HepG2 (cell line): ENCODE results near the gene GAS1. TPM values are rescaled to one million over a fixed set of nuclear protein-coding genes. Genes with fewer than 3 reads are reported as not detected.

ENCODE experiments used
- ATAC-seq: fragments of 200-7000 bp; cut with Tn5 transposase; 3 replicates; pipeline ENCODE4 v1.9.1; 2020; ENCODE audit warnings: mild to moderate bottlenecking, moderate library complexity
- BruUV-seq: library from RNA; stranded (reverse); fragments of 400-500 nt; replicated peaks from 2 replicates; lab custom pipeline; 2021; lab: Mats Ljungman, UMichigan
- CTCF ChIA-PET: fragments of 300-600 bp; formaldehyde crosslinking; extraction: SDS; loops from one replicate; lab custom pipeline; 2021; ENCODE audit warnings: low total read pairs, inconsistent platforms, low intra/inter-chr PET ratio; lab: Yijun Ruan, JAX
- POLR2A ChIA-PET: fragments of 350-600 bp; sonication (Branson Sonifier 250); formaldehyde crosslinking; loops from one replicate; lab custom pipeline; 2020; ENCODE audit warnings: antibody characterized with exemption, inconsistent platforms; lab: Yijun Ruan, JAX
- DNase-seq: peaks from one replicate; pipeline ENCODE4 v3.0.0-alpha.2; 2015; ENCODE audit warnings: low spot score
- FAIRE-seq: peaks from 3 replicates; lab custom pipeline; 2011; peaks lifted over from hg19 to GRCh38; lab: Jason Lieb, UNC
- H2AFZ ChIP-seq: one replicate; pipeline ENCODE4 v1.6.1; 2011; ENCODE audit warnings: low read length, inconsistent platforms
- H3K27ac ChIP-seq: fragments of 300-600 bp; 3 replicates; pipeline ENCODE4 v1.8.0; 2011; ENCODE audit warnings: mixed run types, mild to moderate bottlenecking, mixed read lengths, low read length, inconsistent platforms; ENCODE audit not compliant: insufficient read depth; ENCODE audit errors: extremely low read length
- H3K27me3 ChIP-seq, 2 experiments: fragments of 200-600 bp in 1 of 2; 2 replicates in 1 of 2; 3 replicates in 1 of 2; pipeline versions ENCODE4 v1.6.0 to v1.8.0; 2011; ENCODE audit warnings: low read length in 2 of 2, mild to moderate bottlenecking in 2 of 2, moderate library complexity in 2 of 2, inconsistent platforms in 1 of 2; ENCODE audit not compliant: insufficient read depth in 2 of 2, control insufficient read depth in 1 of 2
- H3K36me3 ChIP-seq, 2 experiments: fragments of 200-600 bp in 1 of 2; replicated peaks in 1 of 2; 2 replicates in 1 of 2; 3 replicates in 1 of 2; pipeline versions ENCODE4 v1.5.1 to v1.8.0; 2011; ENCODE audit warnings: low read length in 2 of 2, inconsistent platforms in 1 of 2; ENCODE audit not compliant: insufficient read depth in 2 of 2, control insufficient read depth in 1 of 2
- H3K4me1 ChIP-seq: 2 replicates; pipeline ENCODE4 v1.5.1; 2012; ENCODE audit warnings: low read length, inconsistent platforms; ENCODE audit not compliant: insufficient read depth
- H3K4me2 ChIP-seq: 2 replicates; pipeline ENCODE4 v1.6.0; 2011; ENCODE audit warnings: low read depth, low read length, inconsistent platforms
- H3K4me3 ChIP-seq, 3 experiments: fragments of 200-600 bp in 1 of 3; sonication (generic), shearing (Covaris generic) in 1 of 3; replicated peaks in 1 of 3; 2 replicates each; pipeline ENCODE4 v1.5.1; 2011 to 2016; ENCODE audit warnings: low read length in 3 of 3, inconsistent platforms in 2 of 3, low read depth in 2 of 3, mild to moderate bottlenecking in 2 of 3, control low read depth in 1 of 3, mixed read lengths in 1 of 3; ENCODE audit not compliant: insufficient read depth in 1 of 3
- H3K79me2 ChIP-seq: one replicate; pipeline ENCODE4 v1.6.1; 2011; ENCODE audit warnings: low read length, inconsistent platforms; ENCODE audit not compliant: insufficient read depth
- H3K9ac ChIP-seq: 2 replicates; pipeline ENCODE4 v1.6.0; 2011; ENCODE audit warnings: mild to moderate bottlenecking, low read depth, low read length, inconsistent platforms; ENCODE audit not compliant: insufficient read depth
- H3K9me3 ChIP-seq: 2 replicates; pipeline ENCODE4 v1.5.1; 2012; ENCODE audit warnings: mild to moderate bottlenecking, low read length
- H4K20me1 ChIP-seq: 2 replicates; pipeline ENCODE4 v1.6.0; 2011; ENCODE audit warnings: inconsistent platforms, mild to moderate bottlenecking, low read length, moderate library complexity; ENCODE audit not compliant: insufficient read depth
- HOXA7 ChIP-seq: sonication (generic); formaldehyde crosslinking; IDR thresholded peaks from 2 replicates; pipeline ENCODE4 v1.8.1; 2022; ENCODE audit warnings: mild to moderate bottlenecking, missing genetic modification reagents, moderate library complexity
- NCOA1 ChIP-seq: sonication (generic); formaldehyde crosslinking; IDR thresholded peaks from 2 replicates; pipeline ENCODE4 v1.9.0; 2021; ENCODE audit warnings: missing genetic modification reagents
- RFX1 ChIP-seq: fragments of 450-650 bp; IDR thresholded peaks from 2 replicates; pipeline ENCODE4 v1.6.1; 2017
- TRIM24 ChIP-seq: sonication (generic); formaldehyde crosslinking; IDR thresholded peaks from 2 replicates; pipeline ENCODE4 v1.8.0; 2022; ENCODE audit warnings: mild to moderate bottlenecking, missing genetic modification reagents
- ZKSCAN1 ChIP-seq: fragments of 150-350 bp; IDR thresholded peaks from 2 replicates; pipeline ENCODE4 v1.6.1; 2014; ENCODE audit warnings: low read length
- ZNF138 ChIP-seq: sonication (generic); formaldehyde crosslinking; IDR thresholded peaks from 2 replicates; pipeline ENCODE4 v1.5.0; 2020; ENCODE audit warnings: mild to moderate bottlenecking, low read depth, missing genetic modification reagents
- ZNF589 ChIP-seq: sonication (generic); formaldehyde crosslinking; conservative IDR thresholded peaks from 2 replicates; pipeline ENCODE4 v1.8.0; 2022; ENCODE audit warnings: mild to moderate bottlenecking, moderate library complexity, missing genetic modification reagents
- ZNF670 ChIP-seq: sonication (generic); formaldehyde crosslinking; IDR thresholded peaks from 2 replicates; pipeline ENCODE4 v1.8.0; 2022; ENCODE audit warnings: mild to moderate bottlenecking, missing genetic modification reagents, borderline replicate concordance
- ZSCAN9 ChIP-seq: IDR thresholded peaks from 2 replicates; pipeline ENCODE4 v1.6.1; 2016; ENCODE audit warnings: borderline replicate concordance
- WGBS: methylation state at CpG from one replicate; pipeline ENCODE4 v1.1.6; 2017; ENCODE audit warnings: low lambda C conversion rate; 5-methylcytosine and 5-hydroxymethylcytosine counted together
- in situ Hi-C: cut with HindIII; loops from 2 replicates; pipeline ENCODE4 v1.10.0; 2017; ENCODE audit warnings: low pct_unique_long_range_greater_than_20kb; ENCODE audit not compliant: extremely low pct_ligation_motif_present
- intact Hi-C: fragments of 100-400 bp; cut with micrococcal nuclease; formaldehyde crosslinking; loops from one replicate; pipeline ENCODE4 v1.10.0; 2022; ENCODE audit not compliant: unreplicated experiment
- polyA plus RNA-seq, 8 experiments: library from polyadenylated mRNA; depleted of rRNA in 3 of 8; stranded (reverse) in 7 of 8; unstranded in 1 of 8; fragments of >200 nt; fragmentation: Illumina TruSeq in 4 of 8; extraction: Trizol in 4 of 8; gene quantifications; 2 replicates each; pipeline versions ENCODE4 v1.2.1 to v1.2.3, GENCODE V29; 2011 to 2016; ENCODE audit warnings: low read depth in 4 of 8, missing spikeins in 1 of 8, mixed read lengths in 1 of 8; ENCODE audit not compliant: insufficient read depth in 1 of 8
- total RNA-seq, 5 experiments: library from RNA; depleted of rRNA; stranded (reverse); fragments of >200 nt; fragmentation: Illumina TruSeq; extraction: Trizol; gene quantifications; 2 replicates each; pipeline ENCODE4 v1.2.3, GENCODE V29; 2016; ENCODE audit warnings: low read depth in 1 of 5

GAS1 gene
- total and polyA plus RNA-seq, 2 of the 13 experiments (the other 11 are each of a cell fraction or from before 2014, with no cell fraction given): not detected

DNA sequence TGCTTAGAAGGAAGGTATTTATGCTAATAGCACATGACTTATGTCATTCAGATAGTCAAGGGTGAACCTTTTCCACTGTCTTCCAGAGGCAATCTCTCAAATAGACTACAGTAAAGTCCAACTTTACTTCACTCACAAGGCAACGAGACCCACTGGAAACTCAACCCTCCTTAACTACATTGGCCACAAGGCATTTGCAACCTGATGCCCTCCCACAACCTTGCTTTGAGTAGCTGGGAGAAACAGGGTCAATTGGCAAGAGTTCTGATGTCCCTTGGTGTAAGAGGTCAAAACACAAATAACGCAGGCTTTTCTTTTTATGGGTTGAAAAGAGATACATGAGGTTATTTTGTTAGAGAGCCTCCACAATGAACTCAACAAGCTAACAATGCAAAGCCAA is 6.1 kb downstream of the GAS1 start:
- POLR2A ChIA-PET: no interaction called here
- WGBS: 2% methylated on average over 2 of the region's 2 CpGs
- H3K27ac ChIP-seq: no peak overlapping the region
- H3K27me3 ChIP-seq: peaks cover 2 to 45% of the 10 kb centered on the region in 2 experiments; a peak in 3 of 5 replicates
- FAIRE-seq (no peak), ATAC-seq (no peak), DNase-seq (no peak)
- no peaks in the 10 kb centered on the region for H3K9me3 ChIP-seq
- H4K20me1 ChIP-seq: no peaks in the 10 kb centered on the region; the same call in 1 of the 2 replicates
- no peak overlapping the region for H3K9ac ChIP-seq
- intact Hi-C loops (no loop called here), in situ Hi-C loops (no loop called here)
- no peaks in the 10 kb centered on the region for H3K36me3 ChIP-seq
- peaks cover 14% of the 10 kb centered on the region for H3K4me1 ChIP-seq
- H3K4me3 ChIP-seq: no peak overlapping the region
- CTCF ChIA-PET: no interaction called here
- H3K79me2 ChIP-seq: no peaks in the 10 kb centered on the region
- TF ChIP-seq NCOA1 (CRISPR knock-in tag) (no peak), ZSCAN9 (no peak), ZNF138 (CRISPR knock-in tag) (no peak)
- no TSS peak for BruUV-seq
- no peak overlapping the region for H2AFZ ChIP-seq
- H3K4me2 ChIP-seq: no peak overlapping the region

- BruUV-seq: no TSS peak
- ChIA-PET POLR2A (no interaction called here), CTCF (no interaction called here)
- no peak for DNase-seq
- Histone ChIP-seq H3K4me2 (no peak overlapping the region), H3K4me1 (peaks cover 14% of the 10 kb centered on the region), H4K20me1 (no peaks in the 10 kb centered on the region; the same call in 1 of the 2 replicates), H3K4me3 (no peak overlapping the region), H3K9ac (no peak overlapping the region), H3K36me3 (no peaks in the 10 kb centered on the region), H3K27ac (no peak overlapping the region), H3K9me3 (no peaks in the 10 kb centered on the region), H3K27me3 (peaks cover 0 to 45% of the 10 kb centered on the region in 2 experiments; a peak in 3 of 5 replicates), H2AFZ (no peak overlapping the region), H3K79me2 (no peaks in the 10 kb centered on the region)
- no peak for FAIRE-seq
- TF ChIP-seq ZKSCAN1: no peak
- TF ChIP-seq RFX1: no peak
- TF ChIP-seq HOXA7 (CRISPR knock-in tag): no peak
- TF ChIP-seq ZNF589 (CRISPR knock-in tag): no peak
- TF ChIP-seq ZNF670 (CRISPR knock-in tag): no peak
- TF ChIP-seq TRIM24 (CRISPR knock-in tag): no peak
- WGBS: 0% methylated on average over 6 of the region's 6 CpGs
- intact Hi-C loops (no loop called here), in situ Hi-C loops (no loop called here)
- ATAC-seq: no peak
These were observed 6.5 kb downstream of the GAS1 start for GRCh38 chr9:86940774-86941173.
